ENCODE results near the gene CDC42EP2.
A peak's percentile ranks its signal among the peaks of the same experiment; 100 is the strongest.
"Not testable (repeated sequence)": the region's sequence is repeated elsewhere in the genome, so short reads cannot be mapped to it uniquely, and the experiment has no call there.

CDC42EP2 gene

GRCh38 chr11:65321828-65322485 is 7.3 kb downstream of the CDC42EP2 start:
- H3K27me3 ChIP-seq (ENCODE audit: control insufficient read depth in 1 of 2, insufficient read depth in 2 of 2, low read length in 2 of 2) = no peaks in the 10 kb centered on the region
- peaks cover 15 to 18% of the 10 kb centered on the region in 2 donors for H3K36me3 ChIP-seq (ENCODE audit: control insufficient read depth in 2 of 2, insufficient read depth in 2 of 2, low read length in 2 of 2)
- H3K27ac ChIP-seq (ENCODE audit: low read length) = peak overlapping the region; percentile 18
- no peaks in the 10 kb centered on the region for H3K9me3 ChIP-seq (ENCODE audit: control insufficient read depth in 2 of 2, low read length in 2 of 2)
- H3K9ac ChIP-seq (ENCODE audit: low read length in 2 of 2) = peak overlapping the region in 1 of 2 donors; percentile 21
- H3K4me3 ChIP-seq (ENCODE audit: low read length in 2 of 2) = no peak overlapping the region
- peaks cover 20% of the 10 kb centered on the region for H3K4me1 ChIP-seq (ENCODE audit: control insufficient read depth, insufficient read depth, low read length)

DNA sequence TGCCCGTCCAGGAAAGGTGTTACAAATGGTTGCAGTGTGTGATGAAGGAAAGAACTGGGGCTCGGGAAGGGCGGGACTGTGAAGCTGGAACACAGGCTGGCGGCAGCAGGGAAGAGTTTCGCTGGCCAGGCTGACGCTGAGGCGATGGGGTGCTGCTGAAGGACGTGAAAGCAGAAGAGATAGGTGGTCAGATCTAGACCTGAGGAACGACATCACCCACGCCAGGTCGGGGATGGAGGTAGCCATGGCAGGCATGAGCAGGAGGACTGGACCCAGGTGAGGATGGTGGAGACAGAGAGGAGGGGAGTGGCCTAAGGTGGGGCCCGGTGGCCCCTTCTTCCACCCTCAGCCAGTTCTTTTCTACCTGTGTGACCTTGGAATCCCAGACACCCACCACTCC is 9.1 kb downstream of the CDC42EP2 start:
- no peaks in the 10 kb centered on the region for H3K27me3 ChIP-seq (ENCODE audit: control insufficient read depth in 1 of 2, insufficient read depth in 2 of 2, low read length in 2 of 2)
- H3K27ac ChIP-seq (ENCODE audit: low read length) = no peak overlapping the region
- no peak overlapping the region for H3K9ac ChIP-seq (ENCODE audit: low read length in 2 of 2)
- no peaks in the 10 kb centered on the region for H3K9me3 ChIP-seq (ENCODE audit: control insufficient read depth in 2 of 2, low read length in 2 of 2)
- H3K4me1 ChIP-seq (ENCODE audit: control insufficient read depth, insufficient read depth, low read length) = peaks cover 14% of the 10 kb centered on the region
- peaks cover 15 to 18% of the 10 kb centered on the region in 2 donors for H3K36me3 ChIP-seq (ENCODE audit: control insufficient read depth in 2 of 2, insufficient read depth in 2 of 2, low read length in 2 of 2)
- no peak overlapping the region for H3K4me3 ChIP-seq (ENCODE audit: low read length in 2 of 2)

DNA sequence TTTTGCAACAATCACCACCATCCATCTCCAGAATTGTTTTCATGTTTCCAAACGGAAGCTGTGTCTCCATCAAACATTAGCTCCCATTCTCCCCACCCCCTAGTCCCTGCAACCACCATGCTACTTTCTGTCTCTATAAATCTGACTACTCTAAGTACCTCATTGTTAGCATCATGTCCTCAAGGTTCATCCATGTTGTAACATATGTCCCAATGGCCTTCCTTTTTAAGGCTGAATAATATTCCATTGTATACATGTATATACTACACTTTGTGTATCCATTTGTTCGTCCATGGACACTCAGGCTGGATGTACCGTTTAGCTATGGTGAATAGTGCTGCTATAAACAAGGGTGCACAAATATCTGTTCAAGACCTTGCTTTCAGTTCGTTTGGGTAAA is 10.8 kb downstream of the CDC42EP2 start:
- H3K27ac ChIP-seq (ENCODE audit: low read length) = no peak overlapping the region
- H3K9me3 ChIP-seq (ENCODE audit: control insufficient read depth in 2 of 2, low read length in 2 of 2) = no peaks in the 10 kb centered on the region
- H3K27me3 ChIP-seq (ENCODE audit: control insufficient read depth in 1 of 2, insufficient read depth in 2 of 2, low read length in 2 of 2) = no peaks in the 10 kb centered on the region
- no peak overlapping the region for H3K9ac ChIP-seq (ENCODE audit: low read length in 2 of 2)
- no peak overlapping the region for H3K4me3 ChIP-seq (ENCODE audit: low read length in 2 of 2)
- H3K36me3 ChIP-seq (ENCODE audit: control insufficient read depth in 2 of 2, insufficient read depth in 2 of 2, low read length in 2 of 2) = peaks cover 15 to 18% of the 10 kb centered on the region in 2 donors
- H3K4me1 ChIP-seq (ENCODE audit: control insufficient read depth, insufficient read depth, low read length) = peaks cover 14% of the 10 kb centered on the region

- H3K36me3 ChIP-seq (ENCODE audit: control insufficient read depth in 2 of 2, insufficient read depth in 2 of 2, low read length in 2 of 2) = peaks cover under 1 to 3% of the 10 kb centered on the region in 2 donors
- H3K27me3 ChIP-seq (ENCODE audit: control insufficient read depth in 1 of 2, insufficient read depth in 2 of 2, low read length in 2 of 2) = no peaks in the 10 kb centered on the region
- no peak overlapping the region for H3K27ac ChIP-seq (ENCODE audit: low read length)
- peaks cover 4% of the 10 kb centered on the region for H3K4me1 ChIP-seq (ENCODE audit: control insufficient read depth, insufficient read depth, low read length)
- no peak overlapping the region for H3K9ac ChIP-seq (ENCODE audit: low read length in 2 of 2)
- H3K4me3 ChIP-seq (ENCODE audit: low read length in 2 of 2) = no peak overlapping the region
- H3K9me3 ChIP-seq (ENCODE audit: control insufficient read depth in 2 of 2, low read length in 2 of 2) = no peaks in the 10 kb centered on the region
These were observed 12.4 kb downstream of the CDC42EP2 start for GRCh38 chr11:65327021-65327420.

GRCh38 chr11:65329478-65329877 is 14.8 kb downstream of the CDC42EP2 start:
- peak overlapping the region in 1 of 2 donors; percentile 29 for H3K9ac ChIP-seq (ENCODE audit: low read length in 2 of 2)
- H3K4me1 ChIP-seq (ENCODE audit: control insufficient read depth, insufficient read depth, low read length) = peaks cover under 1% of the 10 kb centered on the region
- H3K27ac ChIP-seq (ENCODE audit: low read length) = no peak overlapping the region
- no peaks in the 10 kb centered on the region for H3K36me3 ChIP-seq (ENCODE audit: control insufficient read depth in 2 of 2, insufficient read depth in 2 of 2, low read length in 2 of 2)
- no peaks in the 10 kb centered on the region for H3K27me3 ChIP-seq (ENCODE audit: control insufficient read depth in 1 of 2, insufficient read depth in 2 of 2, low read length in 2 of 2)
- H3K4me3 ChIP-seq (ENCODE audit: low read length in 2 of 2) = no peak overlapping the region
- H3K9me3 ChIP-seq (ENCODE audit: control insufficient read depth in 2 of 2, low read length in 2 of 2) = no peaks in the 10 kb centered on the region

- no peaks in the 10 kb centered on the region for H3K9me3 ChIP-seq (ENCODE audit: control insufficient read depth in 2 of 2, low read length in 2 of 2)
- no peaks in the 10 kb centered on the region for H3K36me3 ChIP-seq (ENCODE audit: control insufficient read depth in 2 of 2, insufficient read depth in 2 of 2, low read length in 2 of 2)
- peaks cover 5% of the 10 kb centered on the region for H3K4me1 ChIP-seq (ENCODE audit: control insufficient read depth, insufficient read depth, low read length)
- H3K4me3 ChIP-seq (ENCODE audit: low read length in 2 of 2) = no peak overlapping the region
- H3K27me3 ChIP-seq (ENCODE audit: control insufficient read depth in 1 of 2, insufficient read depth in 2 of 2, low read length in 2 of 2) = no peaks in the 10 kb centered on the region
- H3K27ac ChIP-seq (ENCODE audit: low read length) = no peak overlapping the region
- peak overlapping the region in 1 of 2 donors; percentile 29 for H3K9ac ChIP-seq (ENCODE audit: low read length in 2 of 2)
These were observed 15.3 kb downstream of the CDC42EP2 start for GRCh38 chr11:65329944-65330403.

GRCh38 chr11:65330544-65330943 is 15.9 kb downstream of the CDC42EP2 start:
- Histone ChIP-seq H3K27me3 (ENCODE audit: control insufficient read depth in 1 of 2, insufficient read depth in 2 of 2, low read length in 2 of 2) (no peaks in the 10 kb centered on the region), H3K9ac (ENCODE audit: low read length in 2 of 2) (no peak overlapping the region), H3K4me1 (ENCODE audit: control insufficient read depth, insufficient read depth, low read length) (peaks cover 11% of the 10 kb centered on the region), H3K4me3 (ENCODE audit: low read length in 2 of 2) (no peak overlapping the region), H3K36me3 (ENCODE audit: control insufficient read depth in 2 of 2, insufficient read depth in 2 of 2, low read length in 2 of 2) (no peaks in the 10 kb centered on the region), H3K9me3 (ENCODE audit: control insufficient read depth in 2 of 2, low read length in 2 of 2) (no peaks in the 10 kb centered on the region), H3K27ac (ENCODE audit: low read length) (no peak overlapping the region)

- peaks cover 12% of the 10 kb centered on the region for H3K4me1 ChIP-seq (ENCODE audit: control insufficient read depth, insufficient read depth, low read length)
- H3K9me3 ChIP-seq (ENCODE audit: control insufficient read depth in 2 of 2, low read length in 2 of 2); H3K4me3 ChIP-seq (ENCODE audit: low read length in 2 of 2); H3K27ac ChIP-seq (ENCODE audit: low read length); H3K36me3 ChIP-seq (ENCODE audit: control insufficient read depth in 2 of 2, insufficient read depth in 2 of 2, low read length in 2 of 2); H3K27me3 ChIP-seq (ENCODE audit: control insufficient read depth in 1 of 2, insufficient read depth in 2 of 2, low read length in 2 of 2); H3K9ac ChIP-seq (ENCODE audit: low read length in 2 of 2): not testable (repeated sequence)
These were observed 17.9 kb downstream of the CDC42EP2 start for GRCh38 chr11:65332591-65332990.

- Histone ChIP-seq H3K27ac (ENCODE audit: low read length) (no peak overlapping the region), H3K9me3 (ENCODE audit: control insufficient read depth in 2 of 2, low read length in 2 of 2) (no peaks in the 10 kb centered on the region), H3K9ac (ENCODE audit: low read length in 2 of 2) (peak overlapping the region; percentile 77 to 92), H3K4me1 (ENCODE audit: control insufficient read depth, insufficient read depth, low read length) (peaks cover 12% of the 10 kb centered on the region), H3K36me3 (ENCODE audit: control insufficient read depth in 2 of 2, insufficient read depth in 2 of 2, low read length in 2 of 2) (peaks cover 0 to 5% of the 10 kb centered on the region in 2 donors), H3K4me3 (ENCODE audit: low read length in 2 of 2) (peak overlapping the region; percentile 80 to 94), H3K27me3 (ENCODE audit: control insufficient read depth in 1 of 2, insufficient read depth in 2 of 2, low read length in 2 of 2) (no peaks in the 10 kb centered on the region)
These were observed 20.1 kb downstream of the CDC42EP2 start for GRCh38 chr11:65334696-65335295.

- no peak overlapping the region for H3K27ac ChIP-seq (ENCODE audit: low read length)
- H3K4me1 ChIP-seq (ENCODE audit: control insufficient read depth, insufficient read depth, low read length) = peaks cover 12% of the 10 kb centered on the region
- no peak overlapping the region for H3K4me3 ChIP-seq (ENCODE audit: low read length in 2 of 2)
- H3K9me3 ChIP-seq (ENCODE audit: control insufficient read depth in 2 of 2, low read length in 2 of 2) = no peaks in the 10 kb centered on the region
- H3K9ac ChIP-seq (ENCODE audit: low read length in 2 of 2) = no peak overlapping the region
- no peaks in the 10 kb centered on the region for H3K27me3 ChIP-seq (ENCODE audit: control insufficient read depth in 1 of 2, insufficient read depth in 2 of 2, low read length in 2 of 2)
- H3K36me3 ChIP-seq (ENCODE audit: control insufficient read depth in 2 of 2, insufficient read depth in 2 of 2, low read length in 2 of 2) = peaks cover 27 to 35% of the 10 kb centered on the region in 2 donors
These were observed 24.0 kb downstream of the CDC42EP2 start for GRCh38 chr11:65338676-65339075.

GRCh38 chr11:65340226-65340625 is 25.6 kb downstream of the CDC42EP2 start:
- Histone ChIP-seq H3K4me1 (ENCODE audit: control insufficient read depth, insufficient read depth, low read length) (peaks cover 4% of the 10 kb centered on the region), H3K27ac (ENCODE audit: low read length) (no peak overlapping the region), H3K9me3 (ENCODE audit: control insufficient read depth in 2 of 2, low read length in 2 of 2) (no peaks in the 10 kb centered on the region), H3K27me3 (ENCODE audit: control insufficient read depth in 1 of 2, insufficient read depth in 2 of 2, low read length in 2 of 2) (no peaks in the 10 kb centered on the region), H3K9ac (ENCODE audit: low read length in 2 of 2) (no peak overlapping the region), H3K36me3 (ENCODE audit: control insufficient read depth in 2 of 2, insufficient read depth in 2 of 2, low read length in 2 of 2) (peaks cover 42 to 51% of the 10 kb centered on the region in 2 donors), H3K4me3 (ENCODE audit: low read length in 2 of 2) (no peak overlapping the region)

Measured in stomach smooth muscle (tissue), 2 donors.